PFSK-1 (cell line): Measurements from ENCODE around the gene RFNG.

Experiments
- POLR2AphosphoS5 ChIP-seq: IDR thresholded peaks from 2 replicates; pipeline ENCODE4 v1.6.1; 2012; ENCODE audit warnings: low read depth, mild to moderate bottlenecking, control low read depth, low read length, moderate library complexity
- REST ChIP-seq, 2 experiments: IDR thresholded peaks; 2 replicates each; pipeline versions ENCODE4 v1.6.1 to v1.8.0; 2011 to 2012; ENCODE audit warnings: low read depth in 2 of 2, low read length in 2 of 2, control low read depth in 1 of 2, inconsistent platforms in 1 of 2, mild to moderate bottlenecking in 1 of 2, moderate library complexity in 1 of 2; ENCODE audit not compliant: insufficient read depth in 1 of 2

- no peak for TF ChIP-seq REST (IDR thresholded peaks at IDR 0.05; ENCODE audit: insufficient read depth in 1 of 2, low read depth in 2 of 2, low read length in 2 of 2)
- no peak for TF ChIP-seq POLR2AphosphoS5
Measured at GRCh38 chr17:82007495-82008257, 43.9 kb downstream of the RFNG start.
